ENCODE measurements around the gene CHRNB1. TPM values are rescaled to one million over a fixed set of nuclear protein-coding genes. Genes with fewer than 3 reads are reported as not detected.

Gene CHRNB1
- total and polyA plus RNA-seq, 2 of the 8 experiments (the other 6 are each of a cell fraction or from before 2014, with no cell fraction given), result 14.1 to 28.2 TPM

GRCh38 chr17:7419819-7420610 is 24.8 kb upstream of the CHRNB1 start, which contains the start of gene SPEM1:
TSS of gene SPEM1 (plus strand) at chr17:7420324. CDS start at chr17:7420385, 61 bp downstream.
- 90% methylated on average over 16 of the region's 17 CpGs; no CpG with 5 or more reads in 1 of the 2 experiments for WGBS, 2 experiments (ENCODE audit: extremely low coverage in 1 of 2, insufficient coverage in 1 of 2, insufficient read length in 1 of 2, insufficient replicate concordance in 2 of 2, low coverage in 1 of 2, low lambda C conversion rate in 2 of 2, missing lambda C conversion rate in 1 of 2)
- no peak within 1 kb of the TSS for H3K4ac ChIP-seq (replicated peaks; ENCODE audit: insufficient read length, low read depth, low read length)
- H2BK120ac ChIP-seq (replicated peaks; ENCODE audit: low read depth, low read length), result no peak within 1 kb of the TSS
- no peak within 1 kb of the TSS for H3K4me2 ChIP-seq (ENCODE audit: insufficient read depth in 1 of 2, low read depth in 2 of 2, low read length in 2 of 2)
- H2BK15ac ChIP-seq (ENCODE audit: low read length), result no peak within 1 kb of the TSS; the same call in 1 of the 2 replicates
- H3K14ac ChIP-seq (ENCODE audit: insufficient read length), result no peak within 1 kb of the TSS
- no peak within 1 kb of the TSS for H2AFZ ChIP-seq (ENCODE audit: low read length)
- H4K91ac ChIP-seq (replicated peaks; ENCODE audit: insufficient read length, low read length), result no peak within 1 kb of the TSS
- ChIA-PET CTCF (ENCODE audit: partially characterized antibody) (interaction anchor here (0.6 to 4.1 kb wide), 12 partner anchors 13 to 140 kb away, joined by 3 to 15 read pairs (median 4); partner anchors contain the start of genes NLGN2 and PLSCR3), POLR2A (ENCODE audit: partially characterized antibody) (interaction anchor here (0.8 to 2.8 kb wide), 14 partner anchors 9 to 155 kb away, joined by 3 to 9 read pairs (median 4); partner anchors contain the start of genes ACAP1, NLGN2, PLSCR3 and TMEM102)
- H3K4me3 ChIP-seq (ENCODE audit: extremely low read depth in 1 of 4, insufficient read depth in 2 of 4, low read depth in 3 of 4, low read length in 4 of 4), result no peak within 1 kb of the TSS
- peaks cover 2 to 4% of the 10 kb centered on the region in 2 experiments for H4K20me1 ChIP-seq (replicated peaks in 1 of 2; ENCODE audit: control insufficient read depth in 1 of 2, insufficient read depth in 2 of 2, low read length in 2 of 2)
- peaks cover 2% of the 10 kb centered on the region; the same call in 1 of the 2 replicates for H3K23me2 ChIP-seq (ENCODE audit: low read depth, low read length)
- H3K4me1 ChIP-seq (replicated peaks in 1 of 4; ENCODE audit: control insufficient read depth in 3 of 4, insufficient read depth in 4 of 4, low read length in 3 of 4), result peaks cover 0 to 15% (median 2%) of the 10 kb centered on the region in 4 experiments; a peak in 4 of 7 replicates
- no peak within 1 kb of the TSS for H2BK20ac ChIP-seq (ENCODE audit: low read length)
- no peak within 1 kb of the TSS; the same call in 1 of the 2 replicates for H3K18ac ChIP-seq (ENCODE audit: extremely low read depth, low read length)
- no peak within 1 kb of the TSS; a peak in 1 of 7 replicates for H3K9ac ChIP-seq (replicated peaks in 1 of 4; ENCODE audit: extremely low read depth in 1 of 4, low read depth in 3 of 4, low read length in 3 of 4)
- H3K23ac ChIP-seq (ENCODE audit: insufficient read length), result no peak within 1 kb of the TSS
- no peak within 1 kb of the TSS for H2BK5ac ChIP-seq (ENCODE audit: low read depth, low read length)
- no peak within 1 kb of the TSS for H4K5ac ChIP-seq (ENCODE audit: insufficient read length, low read depth, low read length)
- no peak within 1 kb of the TSS for H2AK5ac ChIP-seq (ENCODE audit: low read depth, low read length)
- H3K27me3 ChIP-seq (replicated peaks in 1 of 4; ENCODE audit: control insufficient read depth in 3 of 4, extremely low read depth in 1 of 4, insufficient read depth in 3 of 4, low read length in 3 of 4), result no peaks in the 10 kb centered on the region
- no peak within 1 kb of the TSS for H3K27ac ChIP-seq (ENCODE audit: low read depth, low read length)
- H4K8ac ChIP-seq (ENCODE audit: extremely low read depth, insufficient read depth, low read length), result peak within 1 kb of the TSS; percentile 80
- no peaks in the 10 kb centered on the region for H3K9me3 ChIP-seq (ENCODE audit: insufficient read depth in 2 of 2, low read depth in 1 of 2, low read length in 1 of 2)
- no peaks in the 10 kb centered on the region for H3K79me1 ChIP-seq (ENCODE audit: low read depth, low read length)
- H3K36me3 ChIP-seq (ENCODE audit: control insufficient read depth in 2 of 4, insufficient read depth in 4 of 4, low read length in 3 of 4), result peaks cover 0 to 17% (median 8%) of the 10 kb centered on the region in 4 experiments; a peak in 5 of 8 replicates
- peak within 1 kb of the TSS; percentile 79 for H3K56ac ChIP-seq (replicated peaks; ENCODE audit: insufficient read length, low read depth, low read length)
- H3K79me2 ChIP-seq (ENCODE audit: control insufficient read depth in 1 of 2, insufficient read depth in 2 of 2, low read length in 2 of 2), result no peaks in the 10 kb centered on the region
- DNase-seq (ENCODE audit: low read depth in 1 of 2, low spot score in 2 of 2), result no peak
- H2BK12ac ChIP-seq (ENCODE audit: low read depth, low read length), result peak within 1 kb of the TSS; percentile 60; the same call in 1 of the 2 replicates
- FAIRE-seq, result no peak
